ENCODE data around the gene RNF13.

Gene RNF13
- total RNA-seq = 122 to 393 (median 238) reads per million in 17 experiments

- DNase-seq = peak; percentile 98
Measured at GRCh38 chr3:149812606-149813366, at the start of gene RNF13. RNF13 (plus strand) TSS chr3:149813215; CDS start chr3:149846027, 32,812 bp downstream.

GRCh38 chr3:149763565-149764195 lies 49.3 kb upstream of the RNF13 start:
- DNase-seq = peak; percentile 47 to 76 (median 54)

DNA sequence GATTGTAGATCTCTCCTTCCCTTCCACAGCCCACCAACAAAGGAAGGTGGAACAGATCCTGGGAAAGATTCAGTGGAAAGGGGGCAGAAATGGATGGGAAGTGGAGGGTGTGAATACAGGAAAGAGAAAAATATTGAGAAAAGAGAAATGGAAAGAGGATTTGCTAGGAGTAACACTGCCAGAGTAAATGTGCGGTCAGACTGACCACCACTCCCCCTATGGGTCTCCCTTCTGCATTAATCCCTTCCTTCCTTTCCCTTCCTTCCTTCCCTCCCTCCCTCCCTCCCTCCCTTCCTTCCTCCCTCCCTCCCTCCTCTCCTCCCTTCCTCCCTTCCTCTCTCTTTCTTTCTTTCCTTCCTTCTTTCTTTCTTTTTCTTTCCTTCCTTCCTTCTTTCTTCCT lies 48.7 kb upstream of the RNF13 start:
- no peak for DNase-seq

- DNase-seq = peak; percentile 48 to 82 (median 64)
Measured at GRCh38 chr3:149765762-149766334, 47.2 kb upstream of the RNF13 start.

DNA sequence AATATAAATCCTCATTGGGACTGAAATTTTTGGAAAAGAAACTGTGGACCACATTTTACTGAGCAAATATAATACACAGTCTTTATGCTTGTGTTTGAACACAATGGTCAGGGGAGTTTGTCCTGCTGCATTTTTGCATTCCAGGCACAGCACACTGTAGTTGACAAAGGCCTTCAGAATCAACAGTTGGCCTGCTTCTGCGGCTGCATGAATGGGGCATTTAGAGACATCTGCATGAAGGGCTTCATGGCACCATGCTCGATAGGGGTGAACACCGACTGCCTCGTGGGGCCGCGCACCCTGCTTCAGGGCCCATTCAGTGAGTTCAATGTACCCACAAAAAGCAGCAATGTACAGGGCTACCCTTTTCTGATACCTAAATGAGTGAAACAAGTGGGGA lies 45.3 kb upstream of the RNF13 start:
- DNase-seq = no peak

DNA sequence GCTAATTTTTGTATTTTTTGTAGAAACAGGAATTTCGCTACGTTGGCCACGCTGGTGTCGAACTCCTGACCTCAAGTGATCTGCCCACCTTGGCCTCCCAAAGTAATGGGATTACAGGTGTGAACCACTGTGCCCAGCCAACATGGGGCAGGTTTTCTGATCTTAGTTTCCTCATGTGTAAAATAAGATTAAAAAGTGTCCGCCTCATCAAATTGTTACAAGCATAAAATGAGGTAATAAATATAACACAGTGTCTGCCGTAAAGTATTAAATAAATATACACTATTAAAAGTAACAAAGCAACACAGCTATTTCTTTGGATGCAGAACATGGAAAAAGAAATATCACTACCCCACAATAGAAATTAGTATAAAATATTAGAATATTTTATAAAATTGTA lies 44.3 kb upstream of the RNF13 start:
- no peak for DNase-seq

- DNase-seq = no peak
Measured at GRCh38 chr3:149770246-149770645, 42.8 kb upstream of the RNF13 start.

GRCh38 chr3:149771652-149772271 lies 41.3 kb upstream of the RNF13 start:
- DNase-seq = peak; percentile 50 to 75 (median 63)

- DNase-seq = no peak
Measured at GRCh38 chr3:149772861-149773260, 40.2 kb upstream of the RNF13 start.

GRCh38 chr3:149776170-149776569 lies 36.8 kb upstream of the RNF13 start:
- DNase-seq = no peak

- no peak for DNase-seq
Measured at GRCh38 chr3:149777414-149778214, 35.4 kb upstream of the RNF13 start.

- peak; percentile 68 to 87 (median 76) for DNase-seq
Measured at GRCh38 chr3:149781211-149781610, 31.8 kb upstream of the RNF13 start.

GRCh38 chr3:149781741-149782140 lies 31.3 kb upstream of the RNF13 start:
- DNase-seq = peak; percentile 19 to 52 (median 27)

- peak; percentile 35 to 89 (median 64) for DNase-seq
Measured at GRCh38 chr3:149783576-149783975, 29.4 kb upstream of the RNF13 start.

DNA sequence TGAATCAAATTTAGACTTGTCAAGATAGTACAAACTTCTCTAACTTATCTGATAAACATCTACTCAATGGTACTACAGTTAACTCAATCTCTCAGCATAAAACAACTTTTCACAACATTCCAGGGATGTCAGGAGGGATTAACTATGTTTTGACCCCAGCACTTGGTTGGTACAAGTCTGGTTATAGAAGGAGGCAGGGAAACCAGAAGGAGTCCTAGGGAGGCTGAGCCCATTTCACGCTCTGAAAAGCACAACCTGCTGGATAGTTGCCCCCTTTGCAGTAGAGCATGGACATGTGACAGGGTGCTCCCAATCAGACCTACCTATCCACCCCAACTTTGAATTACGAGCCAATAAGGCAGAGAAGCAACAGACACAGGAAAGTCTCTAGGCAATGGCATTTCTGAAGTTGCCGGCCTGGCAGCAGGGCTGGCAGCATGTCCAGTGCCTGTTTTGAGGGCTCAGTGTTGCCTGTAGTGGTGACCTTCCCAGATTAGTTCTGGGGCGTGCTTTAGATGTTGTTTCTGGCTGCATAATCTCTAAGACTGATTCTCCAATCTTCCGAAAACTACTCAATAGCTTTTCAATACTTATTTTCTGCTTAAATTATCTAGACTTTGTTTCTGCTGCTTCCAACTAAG lies 28.8 kb upstream of the RNF13 start:
- DNase-seq = no peak

DNA sequence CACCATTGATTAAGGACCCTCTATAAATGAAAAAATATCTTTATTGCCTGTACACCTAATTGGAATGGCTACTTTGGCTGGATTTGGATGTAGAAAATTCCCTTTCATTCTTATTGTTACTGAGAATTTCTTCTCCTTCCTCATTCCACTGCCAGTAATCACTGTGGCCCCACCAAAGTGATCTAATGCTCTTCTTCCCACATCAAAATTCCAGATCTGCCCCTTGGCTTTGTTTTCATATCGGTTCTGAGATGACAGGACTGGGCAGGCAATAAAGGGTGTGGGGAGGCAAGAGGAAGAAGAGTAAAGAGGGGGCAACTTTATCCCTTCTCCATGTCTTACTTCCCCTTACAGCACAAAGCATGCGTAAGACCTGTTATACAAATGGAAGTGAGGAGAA lies 22.7 kb upstream of the RNF13 start:
- DNase-seq = peak in 1 of 4 experiments; percentile 6

DNA sequence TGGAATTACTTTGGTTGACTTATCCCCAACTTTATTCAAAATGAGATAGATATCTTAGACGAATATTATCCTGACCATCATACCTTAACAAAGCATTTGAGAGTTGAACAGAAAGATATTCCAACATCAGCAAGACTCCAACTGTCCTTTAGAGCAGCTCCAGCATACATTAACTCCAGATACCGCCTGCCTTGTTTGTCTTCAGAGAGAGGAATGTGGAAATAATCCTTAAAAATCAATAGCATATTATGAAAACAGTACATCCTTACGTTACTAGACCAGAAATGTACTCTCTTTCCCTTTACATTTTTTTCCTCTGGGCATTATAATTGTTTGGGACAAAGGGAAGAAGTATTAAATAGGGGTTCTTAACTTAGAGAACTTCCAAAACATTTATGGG lies 22.3 kb upstream of the RNF13 start:
- no peak for DNase-seq

DNA sequence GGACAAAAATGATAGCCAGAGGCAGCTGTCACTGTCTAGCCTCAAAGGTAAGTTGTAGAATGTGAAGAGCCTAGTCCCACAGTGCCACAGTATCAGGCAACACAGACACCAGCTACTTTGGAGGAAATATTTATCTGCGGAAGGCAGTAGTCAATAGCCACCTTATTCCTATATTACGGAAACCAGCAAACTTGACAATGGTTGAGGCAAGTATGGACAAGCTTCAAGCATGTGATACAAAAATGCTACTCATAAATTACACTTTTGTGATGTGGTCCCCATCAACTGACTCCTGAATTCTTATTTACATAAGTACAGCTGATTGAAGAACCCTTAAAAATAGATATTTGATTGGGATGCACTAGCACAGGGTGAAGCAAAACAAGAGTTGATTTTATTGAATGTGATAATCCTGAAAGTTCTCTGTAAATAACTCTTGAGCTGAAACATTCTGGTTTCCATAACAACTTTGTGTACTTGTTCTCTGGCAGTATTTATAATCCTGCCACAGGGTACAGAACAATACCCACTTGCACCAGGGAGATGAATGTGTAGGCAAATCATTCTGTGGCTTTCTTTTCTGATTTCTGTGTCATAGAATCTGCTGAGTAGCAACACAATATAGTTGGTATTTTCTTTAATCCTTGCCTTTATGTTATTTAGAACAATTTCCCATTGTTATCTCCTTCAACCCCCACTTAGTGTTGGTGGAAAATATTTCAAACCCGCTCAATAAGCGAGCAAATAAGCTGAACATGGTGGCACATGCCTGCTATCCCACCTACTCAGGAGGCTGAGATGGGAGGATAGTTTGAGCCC lies 20.4 kb upstream of the RNF13 start, which contains the start of gene ANKUB1:
TSS of gene ANKUB1 (minus strand) at position 103 of the 819 bp plus-strand sequence. CDS start 188 bp downstream, outside the sequence.
- DNase-seq = no peak

DNA sequence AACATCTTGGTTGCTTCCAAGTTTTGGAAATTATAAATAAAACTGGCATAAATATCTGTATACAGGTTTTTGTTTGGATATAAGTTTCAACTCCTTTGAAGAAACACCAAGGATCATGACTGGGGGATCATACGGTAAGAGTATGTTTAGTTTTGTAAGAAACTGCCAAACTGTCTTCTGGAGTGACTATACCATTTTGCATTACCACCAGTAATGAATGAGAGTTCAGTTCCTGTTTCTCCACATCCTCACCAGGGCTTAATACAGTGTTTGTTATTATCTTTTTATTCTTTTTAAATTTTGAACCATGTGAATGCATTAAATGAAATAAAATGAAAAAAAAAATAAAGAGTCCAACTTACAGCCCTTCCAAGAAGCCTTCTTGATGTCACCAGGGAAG lies 17.0 kb upstream of the RNF13 start:
- no peak for DNase-seq

DNA sequence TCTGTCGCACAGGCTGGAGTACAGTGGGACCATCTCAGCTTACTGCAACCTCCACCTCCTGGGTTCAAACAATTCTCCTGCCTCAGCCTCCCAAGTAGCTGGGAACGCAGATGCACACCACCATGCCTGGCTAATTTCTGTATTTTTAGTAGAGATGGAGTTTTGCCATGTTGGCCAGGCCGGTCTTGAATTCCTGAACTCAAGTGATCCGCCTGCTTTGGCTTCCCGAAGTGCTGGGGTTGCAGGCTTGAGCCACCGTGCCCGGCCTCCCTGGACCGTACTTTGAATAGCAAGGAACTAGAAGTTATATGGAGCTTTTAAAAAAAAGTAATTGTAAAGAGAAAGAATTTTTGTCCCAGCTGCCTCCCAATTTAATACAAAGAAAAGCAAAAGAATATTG lies 12.3 kb upstream of the RNF13 start:
- DNase-seq = no peak

DNA sequence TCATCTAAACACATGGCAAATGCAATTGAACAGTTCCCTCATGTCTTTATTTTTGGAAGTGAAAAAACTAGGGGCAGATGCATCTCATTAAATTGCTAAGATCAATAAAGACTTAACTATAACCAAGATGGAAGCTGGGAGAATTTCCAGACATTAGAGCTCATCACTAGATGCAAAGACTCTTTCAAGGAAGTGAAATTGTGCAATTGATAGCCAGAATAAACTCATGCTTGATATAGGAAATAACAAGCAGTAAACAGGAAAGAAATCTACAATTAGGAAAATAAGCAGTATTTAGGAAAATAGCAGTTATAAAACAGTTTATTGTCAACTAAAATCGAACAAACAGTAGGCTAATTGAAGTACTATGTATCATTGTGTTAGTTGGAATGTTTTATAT lies 11.8 kb upstream of the RNF13 start:
- peak in 2 of 4 experiments; percentile 47 to 54 for DNase-seq

Measured in suppressor macrophage (primary cell).